Measurements from ENCODE around the gene DRC7.
"Not testable (repeated sequence)": the region's sequence is repeated elsewhere in the genome, so short reads cannot be mapped to it uniquely, and the experiment has no call there.

The DRC7 gene

GRCh38 chr16:57738844-57739243, 44.2 kb downstream of the DRC7 start:
- DNase-seq: no peak

DNA sequence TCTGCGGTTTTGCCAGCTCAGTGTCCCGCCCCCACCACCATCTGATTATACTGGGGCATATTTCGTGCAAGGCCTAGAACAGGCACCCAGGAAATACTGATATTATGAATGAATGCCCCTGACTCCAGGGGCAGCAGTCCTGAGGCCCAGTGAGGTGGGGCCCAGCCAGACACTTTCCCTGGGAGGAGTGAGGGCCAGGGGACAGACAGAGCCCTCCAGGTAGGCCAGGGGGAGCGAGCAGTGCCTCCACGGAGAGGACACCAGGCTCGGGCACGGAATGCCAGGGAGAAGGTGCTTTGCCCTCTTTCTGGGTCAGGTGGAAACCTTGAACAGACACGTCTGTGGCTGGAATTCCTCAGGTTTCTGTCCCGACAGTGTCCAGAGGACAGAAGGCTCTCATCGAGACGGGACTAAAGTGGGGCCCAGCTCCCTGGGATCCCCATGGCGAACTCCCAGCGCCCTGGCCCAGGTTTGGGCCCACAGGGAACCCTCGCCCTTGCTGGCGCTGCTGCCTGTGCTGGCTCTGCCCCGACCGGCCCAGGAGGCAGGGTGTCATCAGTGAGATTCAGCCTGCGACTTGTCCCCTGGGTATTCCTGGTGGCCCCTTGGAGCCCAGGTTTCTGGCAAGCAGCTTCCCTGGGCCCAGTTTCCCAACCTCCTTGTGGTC, 45.3 kb downstream of the DRC7 start:
- no peak for DNase-seq

- no peak for DNase-seq
These were observed 45.9 kb downstream of the DRC7 start for GRCh38 chr16:57740423-57741071.

GRCh38 chr16:57741660-57742191, 47.1 kb downstream of the DRC7 start:
- DNase-seq: no peak

GRCh38 chr16:57742543-57742942, 47.9 kb downstream of the DRC7 start:
- no peak for DNase-seq

DNA sequence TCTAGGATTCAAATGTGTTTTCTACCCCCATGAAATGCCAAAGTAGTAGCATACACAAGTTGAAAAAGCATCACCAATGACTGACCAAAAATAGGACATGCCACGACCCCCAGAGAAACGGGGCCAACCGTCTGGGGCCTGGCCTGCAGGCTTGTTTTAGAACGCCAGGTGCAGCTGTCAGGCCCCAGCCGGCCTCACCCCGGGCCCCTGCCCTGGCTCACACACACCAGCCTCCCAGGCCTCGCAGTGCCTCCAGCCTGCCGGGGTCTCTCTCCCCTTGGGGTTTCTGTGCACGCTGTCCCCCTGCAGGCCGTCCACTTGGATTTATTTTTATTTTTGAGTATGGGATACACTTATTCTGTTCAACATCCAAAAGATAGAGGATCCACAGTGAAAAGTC, 48.9 kb downstream of the DRC7 start:
- no peak for DNase-seq

- DNase-seq: no peak
These were observed 49.5 kb downstream of the DRC7 start for GRCh38 chr16:57743886-57744641.

DNA sequence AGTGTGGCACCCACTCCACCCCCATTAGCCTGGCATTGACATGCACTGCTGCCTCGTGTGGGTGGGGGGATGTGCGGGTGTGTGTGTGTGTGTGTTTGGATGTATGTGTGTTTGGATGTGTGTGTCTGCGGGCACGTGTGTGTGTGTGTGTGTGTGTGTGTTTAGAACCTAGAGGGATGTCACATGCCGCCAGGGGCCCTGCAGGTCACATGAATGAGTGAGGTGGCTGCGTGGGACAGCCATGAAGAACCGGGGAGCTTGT, 50.0 kb downstream of the DRC7 start:
- no peak for DNase-seq

DNA sequence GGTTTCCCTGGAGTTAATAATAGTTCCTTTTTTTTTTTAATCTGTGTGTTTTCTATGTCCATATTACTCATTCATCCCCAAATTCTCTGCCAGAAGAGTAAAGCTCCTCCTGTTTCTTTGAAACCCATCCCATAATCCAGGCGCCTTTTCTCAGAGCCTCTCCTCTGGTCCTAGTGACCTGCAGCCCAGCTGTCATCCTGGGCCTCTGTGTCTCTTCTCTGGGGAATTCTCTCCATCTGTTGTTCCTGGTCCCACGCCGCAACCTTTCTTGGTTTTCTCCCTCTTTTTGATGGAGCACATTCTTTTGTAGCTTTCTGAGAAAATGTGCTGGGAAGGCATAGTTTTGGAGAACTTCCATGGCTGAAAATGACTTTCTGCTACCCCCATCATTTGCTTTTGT, 51.2 kb downstream of the DRC7 start:
- DNase-seq: no peak

DNA sequence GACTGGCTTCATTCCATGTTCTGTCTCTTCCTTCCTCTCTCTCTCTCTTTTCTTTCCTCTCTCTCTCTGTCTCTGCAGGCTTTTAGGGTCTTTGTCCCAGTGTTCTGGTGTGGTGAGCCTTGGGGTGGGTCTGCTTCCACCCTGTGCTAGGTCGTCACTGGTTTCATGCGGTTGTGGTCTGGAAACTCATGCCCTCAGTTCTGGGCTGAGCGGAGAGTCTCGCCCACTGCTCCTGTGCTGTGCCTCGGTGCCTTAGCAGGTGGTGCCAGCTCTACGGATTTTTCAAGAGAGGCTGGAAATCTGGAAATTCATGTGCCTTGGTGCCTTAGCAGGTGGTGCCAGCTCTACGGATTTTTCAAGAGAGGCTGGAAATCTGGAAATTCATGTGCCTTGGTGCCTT, 51.7 kb downstream of the DRC7 start:
- DNase-seq: not testable (repeated sequence)

DNA sequence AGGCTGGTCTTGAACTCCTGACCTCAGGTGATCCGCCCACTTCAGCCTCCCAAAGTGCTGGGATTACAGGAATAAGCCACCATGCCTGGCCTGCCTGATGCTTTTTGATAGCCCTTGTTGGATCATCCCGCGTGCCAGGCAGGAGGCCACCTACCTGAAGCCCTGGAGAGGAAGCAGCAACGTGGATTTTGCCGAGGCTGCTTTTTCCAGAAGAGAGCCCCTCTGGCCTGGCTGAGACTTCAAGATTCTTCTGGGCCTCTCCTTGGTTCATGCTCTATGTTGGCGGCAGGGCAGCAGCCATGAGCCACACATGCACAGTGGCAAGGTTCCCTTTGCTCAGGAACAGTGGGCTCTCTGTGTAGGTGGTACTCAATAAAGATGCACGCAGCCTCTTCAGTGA, 52.5 kb downstream of the DRC7 start:
- DNase-seq: no peak

DNA sequence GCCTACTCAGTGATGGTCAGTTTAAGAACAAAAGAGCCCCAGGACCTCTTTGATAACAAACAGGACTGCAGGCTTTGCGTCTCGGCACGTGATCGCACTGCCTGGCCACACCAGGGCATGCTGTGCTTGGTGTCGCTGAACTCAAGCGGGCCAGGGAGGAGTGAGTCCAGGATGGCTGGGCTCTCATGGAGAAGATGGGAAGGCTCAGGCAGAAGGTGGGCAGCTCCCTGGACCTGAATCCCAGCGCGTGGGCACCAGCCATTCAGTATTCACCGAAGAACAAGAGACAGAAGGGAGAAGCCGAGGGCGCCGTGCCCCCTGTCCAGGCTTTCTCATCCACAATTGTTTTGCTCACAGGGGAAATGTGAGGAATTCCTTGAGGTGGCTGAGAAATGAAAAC, 52.9 kb downstream of the DRC7 start:
- DNase-seq: no peak

GRCh38 chr16:57747996-57748395, 53.4 kb downstream of the DRC7 start:
- no peak for DNase-seq

- DNase-seq: no peak
These were observed 54.0 kb downstream of the DRC7 start for GRCh38 chr16:57748596-57748995.

- no peak for DNase-seq
These were observed 54.6 kb downstream of the DRC7 start for GRCh38 chr16:57749101-57749692.

DNA sequence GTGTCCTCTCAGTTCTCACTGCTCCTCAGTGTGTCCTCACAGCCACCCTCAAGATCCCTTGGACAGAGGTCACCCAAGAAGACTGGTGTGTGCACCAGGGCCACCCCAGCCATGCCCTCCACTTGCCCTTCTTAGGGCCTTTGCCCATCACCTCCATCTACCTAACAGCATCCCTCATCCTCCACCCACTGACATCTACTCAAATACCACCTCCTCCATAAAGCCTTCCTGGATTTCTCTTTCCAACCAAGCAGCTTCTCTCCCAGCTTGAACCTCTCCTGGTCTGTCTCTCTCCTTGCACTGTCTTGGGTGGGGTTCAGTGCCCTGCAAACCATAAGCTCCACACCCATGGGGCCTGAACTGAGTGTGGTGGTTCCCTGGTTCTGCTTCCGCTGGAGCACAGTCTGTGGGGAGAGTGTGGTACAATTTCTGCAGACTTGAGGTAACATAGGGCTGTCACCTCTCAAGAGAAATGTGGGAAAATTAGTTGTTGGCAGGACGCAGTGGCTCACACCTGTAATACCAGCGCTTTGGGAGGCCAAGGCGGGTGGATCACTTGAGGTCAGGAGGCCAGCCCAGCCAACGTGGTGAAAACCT, 55.3 kb downstream of the DRC7 start:
- no peak for DNase-seq

DNA sequence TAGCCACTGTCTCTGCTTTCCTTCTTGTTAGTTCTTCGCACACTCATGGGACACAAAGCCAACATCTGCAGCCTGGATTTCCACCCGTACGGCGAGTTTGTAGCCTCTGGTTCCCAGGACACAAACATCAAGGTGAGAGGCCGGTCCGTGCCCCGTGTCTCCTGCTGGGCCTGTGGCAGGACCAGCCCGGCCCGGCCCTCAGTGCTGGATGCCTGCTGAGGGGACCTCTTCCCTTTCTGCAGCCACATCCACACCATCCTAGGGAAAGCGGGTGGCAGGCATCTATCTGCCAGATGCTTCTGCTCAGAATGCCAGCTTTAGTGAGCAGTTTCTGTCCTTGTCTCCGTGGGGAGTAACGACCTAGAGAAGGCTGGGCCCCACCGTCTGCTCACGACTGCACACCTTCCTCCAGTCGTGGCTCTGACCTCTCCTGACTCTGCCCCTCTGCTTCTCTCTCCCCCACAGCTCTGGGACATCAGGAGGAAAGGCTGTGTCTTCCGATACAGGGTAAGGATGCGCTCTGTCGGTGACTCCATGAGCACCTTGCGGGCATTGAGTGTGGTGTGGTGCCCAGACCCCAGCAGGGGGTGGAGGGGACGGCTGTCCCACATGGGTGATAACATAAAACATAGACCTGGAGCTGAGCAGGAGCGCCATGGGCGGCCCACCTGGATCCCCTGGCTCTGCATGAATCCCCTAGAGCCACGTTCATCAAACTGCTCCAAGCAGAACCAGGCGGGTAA, 56.4 kb downstream of the DRC7 start:
- DNase-seq: no peak

GRCh38 chr16:57751539-57752202, 57.1 kb downstream of the DRC7 start:
- no peak for DNase-seq

- no peak for DNase-seq
These were observed 57.6 kb downstream of the DRC7 start for GRCh38 chr16:57752203-57752580.

- DNase-seq: no peak
These were observed 58.2 kb downstream of the DRC7 start for GRCh38 chr16:57752581-57753447.

All from CD4-positive, alpha-beta T cell treated with Interleukin-17A for 4 hours (primary cell).